Measurements from ENCODE around the gene ZNF345. TPM values are rescaled to one million over a fixed set of nuclear protein-coding genes. Genes with fewer than 3 reads are reported as not detected.

Gene ZNF345
- 22.8 TPM for total RNA-seq

DNA sequence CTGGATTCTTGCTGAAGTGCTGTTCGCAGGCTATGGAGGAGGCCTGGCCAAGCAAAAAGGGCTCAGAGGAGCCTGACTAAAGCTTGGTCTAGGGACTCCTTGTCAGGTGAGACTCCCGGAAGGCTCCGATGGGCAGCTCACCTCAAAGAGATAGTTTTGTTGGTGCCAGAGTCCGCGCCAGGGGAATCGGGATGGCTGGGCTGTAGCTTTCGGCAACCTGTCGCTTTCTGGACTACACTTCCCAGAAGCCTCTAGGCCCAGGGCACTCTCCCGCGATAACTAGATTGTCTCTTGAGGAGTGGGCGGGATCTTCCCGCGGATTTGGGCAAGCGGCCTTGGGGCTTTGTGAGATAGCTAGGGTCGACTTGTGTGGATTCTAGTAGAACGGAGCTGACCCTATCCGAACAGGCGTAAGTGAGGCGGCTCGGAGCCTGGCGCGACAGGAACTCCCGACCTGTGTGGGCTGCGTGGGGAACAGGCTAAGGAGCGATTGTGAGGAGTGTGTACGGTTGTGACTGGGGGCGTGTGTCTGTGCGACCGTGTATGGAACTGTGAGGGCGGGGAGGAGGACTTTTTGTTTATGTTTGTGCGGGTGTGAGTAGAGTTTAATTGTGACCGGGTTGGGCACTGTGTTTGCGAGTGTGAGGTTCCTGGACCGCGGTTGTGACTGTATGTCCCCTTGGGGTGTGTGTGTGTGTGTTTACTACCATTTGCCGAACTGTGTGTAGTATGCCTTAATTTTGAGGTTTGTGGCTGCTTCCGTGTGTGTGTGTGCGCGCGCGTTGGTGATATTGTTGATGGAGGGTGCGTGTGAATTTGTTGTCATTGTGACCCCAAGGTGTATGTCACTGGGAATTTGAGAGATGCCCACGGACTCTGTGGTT is at the start of gene ZNF345:
Gene ZNF345 (plus strand): TSS at position 318 of the 884 bp plus-strand sequence. CDS start 25,955 bp downstream, outside the sequence.

DNA sequence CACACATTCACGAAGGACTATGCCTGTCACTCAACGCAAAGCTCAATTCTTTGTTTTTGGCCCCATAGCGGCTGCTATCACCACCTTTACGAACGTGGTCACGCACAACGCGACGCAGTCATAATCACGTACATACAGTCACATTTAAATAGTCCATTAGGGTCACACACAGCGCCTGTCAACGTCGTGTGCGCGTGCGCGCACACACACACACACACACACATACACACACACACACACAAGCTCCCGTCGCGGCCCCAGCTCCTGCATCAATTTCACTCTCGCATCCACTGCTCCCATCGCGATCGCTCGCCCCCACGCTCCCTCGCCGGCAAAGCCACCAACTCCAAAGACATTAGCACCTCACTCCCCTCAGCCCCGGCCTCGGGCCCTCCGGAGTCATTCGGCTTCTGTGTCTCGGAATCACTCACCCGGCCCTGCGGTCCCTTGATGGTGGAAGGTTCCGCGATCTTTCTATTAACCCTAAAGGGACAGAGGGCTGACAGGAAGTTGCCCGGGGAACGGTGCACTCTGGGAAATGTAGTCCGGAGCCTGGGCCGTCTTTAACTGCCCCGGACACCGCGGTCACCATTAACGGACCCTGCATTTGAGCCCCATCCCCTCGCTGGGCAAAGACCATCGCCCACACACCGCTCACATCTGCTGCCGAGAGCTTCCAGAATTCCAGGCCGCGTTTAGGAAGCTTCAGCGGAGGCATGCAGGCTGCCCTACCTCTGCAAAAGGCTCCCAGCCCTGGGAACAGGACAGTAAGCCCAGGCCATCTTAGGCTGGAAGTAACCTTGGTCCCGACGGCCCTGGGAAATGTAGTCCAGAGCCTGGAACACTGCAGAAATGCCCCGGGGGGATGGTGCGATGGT is 12.5 kb upstream of the ZNF345 start, which contains the start of gene ZNF790:
Gene ZNF790 (minus strand): TSS at position 482 of the 878 bp plus-strand sequence. CDS start 12,768 bp downstream, outside the sequence.

DNA sequence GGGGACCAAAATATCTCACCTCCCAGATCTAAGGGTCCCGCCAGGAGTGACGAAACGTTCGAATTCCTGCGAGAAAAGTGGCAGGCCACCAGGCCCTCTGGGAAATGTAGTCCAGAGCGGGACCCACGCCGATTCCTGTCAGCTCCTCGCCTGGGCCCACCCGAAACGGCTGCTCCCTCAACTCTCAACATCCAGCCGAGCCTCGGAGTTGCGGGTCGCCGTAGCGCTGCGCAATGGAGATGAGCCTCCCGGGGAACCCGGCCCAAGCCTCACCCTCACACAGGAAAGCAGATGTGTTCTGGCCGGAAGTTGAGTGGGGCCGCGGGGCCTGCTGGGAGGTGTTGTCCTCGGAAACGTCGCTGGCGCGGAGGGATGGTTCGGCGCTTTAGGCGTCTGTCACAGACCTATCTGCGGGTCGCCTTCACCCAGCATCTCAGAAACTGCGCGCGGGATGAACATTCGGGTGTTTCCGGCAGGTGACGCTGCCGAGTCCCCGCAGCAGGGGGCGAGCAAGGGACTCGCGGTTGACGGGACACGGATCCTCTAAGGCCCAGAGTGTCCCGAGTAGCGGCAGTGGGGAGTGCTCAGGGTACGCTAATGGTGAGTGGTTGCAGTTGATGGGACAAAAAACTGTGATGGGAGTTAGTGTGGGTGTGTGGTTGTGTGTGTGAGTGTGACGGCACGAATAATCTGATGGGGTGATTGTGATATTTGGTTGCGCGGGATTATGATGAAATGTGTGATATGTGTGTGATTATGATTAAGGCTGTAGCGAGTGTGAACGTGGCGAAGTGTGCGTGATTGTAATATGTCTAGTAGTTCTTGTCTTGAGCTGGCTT is 65.5 kb downstream of the ZNF345 start, which contains the start of the genes ZNF568 and ZNF829:
Gene ZNF568 (plus strand): TSS at position 341 of the 839 bp plus-strand sequence. CDS start 6,439 bp downstream, outside the sequence.
Gene ZNF829 (minus strand): TSS at position 300 of the 839 bp plus-strand sequence. CDS start 1,124 bp downstream, outside the sequence.

Small RNA genes lying within 50 kb of the gene (small RNA-seq; reads per million reads assigned to genes)
- gene RF00019: not detected

Other genes starting within 250 kb of the ZNF345 start
- 88.6 TPM for gene ZNF382, start 245.6 kb upstream of the ZNF345 start, total RNA-seq
- 42.2 TPM for gene ZNF461, start 184.0 kb upstream of the ZNF345 start, total RNA-seq
- 21.0 TPM for gene ZNF567, start 163.3 kb upstream of the ZNF345 start, total RNA-seq
- gene ZNF850, start 78.1 kb upstream of the ZNF345 start, total RNA-seq: 7.6 TPM
- gene ZNF790, start 12.5 kb upstream of the ZNF345 start, total RNA-seq: 21.5 TPM
- 8.3 TPM for gene ZNF829, start 65.4 kb downstream of the ZNF345 start, total RNA-seq
- 39.2 TPM for gene ZNF568, start 65.5 kb downstream of the ZNF345 start, total RNA-seq
- 61.6 TPM for gene ZNF420, start 227.6 kb downstream of the ZNF345 start, total RNA-seq

Measured in diencephalon (tissue), 1 donor.